H54 (cell line): ENCODE measurements around the gene MAST2.

Experiments
- DNase-seq: peaks from one replicate; pipeline ENCODE4 v3.0.0; 2011; ENCODE audit warnings: low spot score, mixed read lengths; ENCODE audit not compliant: insufficient read length
- FAIRE-seq: peaks from 3 replicates; lab custom pipeline; 2011; peaks lifted over from hg19 to GRCh38; lab: Jason Lieb, UNC
- POLR2A ChIP-seq: IDR thresholded peaks from 2 replicates; pipeline ENCODE4 v1.6.1; 2011; ENCODE audit warnings: low read depth, mild to moderate bottlenecking, low read length

The MAST2 gene

DNA sequence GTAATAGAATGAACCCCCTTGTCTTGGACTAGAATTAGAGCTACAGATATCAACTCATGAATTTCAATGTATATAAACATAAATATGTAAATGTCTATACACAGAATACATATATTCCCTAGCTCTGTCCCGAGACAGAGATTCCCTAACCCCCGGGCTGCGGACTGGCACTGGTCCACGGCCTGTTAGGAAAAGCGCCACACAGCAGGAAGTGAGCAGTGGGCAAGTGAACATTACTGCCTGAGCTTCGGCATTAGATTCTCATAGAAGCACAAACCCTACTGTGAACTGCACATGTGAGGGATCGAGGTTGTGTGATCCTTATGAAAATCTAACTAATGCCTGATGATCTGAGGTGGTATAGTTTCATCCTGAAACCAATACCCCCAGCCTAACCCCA, 277.8 kb downstream of the MAST2 start:
- no peak for TF ChIP-seq POLR2A
- DNase-seq: no peak
- FAIRE-seq: no peak

DNA sequence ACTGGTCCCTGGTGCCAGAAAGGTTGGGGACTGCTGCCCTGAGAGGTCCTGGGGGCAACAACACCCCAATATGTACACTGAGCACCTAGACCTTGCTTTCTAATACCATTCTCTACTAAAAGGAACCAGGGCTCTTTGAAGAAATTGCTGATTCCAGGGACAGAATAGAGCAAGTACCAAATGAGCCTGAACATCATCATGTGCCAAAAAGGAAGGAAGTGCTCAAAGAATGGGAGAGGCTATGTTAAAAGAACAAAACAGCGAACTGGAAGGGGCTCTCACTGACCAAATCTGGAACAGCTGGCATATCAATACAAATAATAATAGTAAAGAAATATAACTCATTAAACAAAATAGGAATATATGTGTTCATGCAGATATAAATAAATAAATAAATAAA, 278.2 kb downstream of the MAST2 start:
- TF ChIP-seq POLR2A: no peak
- FAIRE-seq: no peak

DNA sequence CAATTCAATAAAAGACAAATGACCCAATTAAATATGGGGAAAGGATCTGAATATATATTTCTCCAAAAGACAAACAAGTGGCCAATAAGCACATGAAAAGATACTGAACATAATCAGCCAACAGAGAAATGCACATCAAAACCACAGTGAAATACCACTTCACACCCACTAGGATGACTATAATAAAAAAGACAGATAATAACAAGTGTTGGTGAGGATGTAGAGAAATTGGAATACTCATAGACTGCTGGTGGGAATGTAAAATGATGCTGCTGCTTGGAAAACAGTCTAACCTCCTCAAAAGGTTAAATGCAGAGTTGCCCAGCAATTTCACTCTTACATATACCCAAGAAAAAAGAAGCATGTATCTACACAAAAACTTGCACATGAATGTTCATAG, 280.2 kb downstream of the MAST2 start:
- DNase-seq (no peak), FAIRE-seq (peak; percentile 41)
- no peak for TF ChIP-seq POLR2A

More for the DNA sequence above, 278.2 kb downstream of the MAST2 start:
- DNase-seq: no peak

DNA sequence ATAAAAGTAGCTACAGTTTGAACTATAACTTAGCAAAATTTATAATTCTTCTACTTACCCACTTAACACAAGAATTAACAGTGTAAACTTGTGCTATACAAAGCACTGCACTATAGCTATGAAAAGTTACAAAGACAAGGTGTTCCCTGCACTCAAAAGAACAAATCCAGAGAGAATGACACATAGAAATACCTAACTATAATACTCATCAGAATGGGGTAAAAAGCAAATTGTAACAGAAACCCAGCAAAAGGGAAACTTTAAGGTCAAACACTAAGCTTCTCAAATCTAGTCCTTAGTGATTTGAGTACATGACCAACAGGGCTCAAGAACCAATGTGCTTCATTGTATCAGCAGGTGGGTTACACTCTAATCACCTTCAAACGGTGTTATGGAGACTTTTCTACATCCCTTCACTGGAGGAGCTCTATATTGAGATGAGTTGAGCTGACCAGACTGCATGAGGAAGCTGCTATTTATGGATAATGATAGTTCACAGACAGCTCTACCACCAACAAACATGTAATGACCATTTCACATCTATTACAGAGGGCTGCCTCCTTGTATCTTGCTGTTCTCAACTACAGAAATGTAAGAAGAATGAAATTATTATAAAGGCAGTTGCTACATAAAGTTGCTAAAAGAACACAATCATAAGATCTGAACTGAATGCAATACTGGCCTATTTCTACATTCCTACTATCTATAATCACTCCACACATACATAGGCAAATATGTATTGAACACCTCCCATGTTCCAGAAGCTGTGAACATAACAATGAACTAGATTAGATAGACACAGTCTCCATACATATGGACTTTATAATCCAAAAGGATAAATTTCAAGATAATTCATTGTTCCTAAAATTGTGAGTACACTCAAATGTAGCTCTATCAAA, 281.4 kb downstream of the MAST2 start:
- TF ChIP-seq POLR2A: no peak
- FAIRE-seq (peak; percentile 94), DNase-seq (no peak)
